Neural cell (in vitro differentiated cells): Measurements from ENCODE around the gene ALDH1A3. TPM values are rescaled to one million over a fixed set of nuclear protein-coding genes. Genes with fewer than 3 reads are reported as not detected.

ENCODE experiments used
- H2AFZ ChIP-seq: fragments of 200-600, 300-800 bp; sonication (generic), shearing (Covaris generic); 2 replicates; pipeline ENCODE4 v1.6.0; 2014; ENCODE audit warnings: low read depth, mild to moderate bottlenecking, antibody characterized with exemption, low read length, moderate library complexity
- H3F3A ChIP-seq: fragments of 200-600 bp; shearing (Covaris generic); 2 replicates; pipeline ENCODE4 v1.6.1; 2016; ENCODE audit warnings: mild to moderate bottlenecking, moderate library complexity, mixed read lengths, antibody characterized with exemption, low read length; ENCODE audit not compliant: insufficient read depth, poor library complexity, severe bottlenecking
- H3K27ac ChIP-seq: fragments of 200-600, 300-800 bp; sonication (generic), shearing (Covaris generic); 2 replicates; pipeline ENCODE4 v1.5.1; 2014; ENCODE audit warnings: mild to moderate bottlenecking, low read length, moderate library complexity
- H3K27me3 ChIP-seq: fragments of 300-800, 200-600 bp; sonication (generic), shearing (Covaris generic); 2 replicates; pipeline ENCODE4 v1.6.0; 2014; ENCODE audit warnings: mild to moderate bottlenecking, low read depth, low read length, moderate library complexity; ENCODE audit not compliant: insufficient read depth
- H3K36me3 ChIP-seq: fragments of 300-800, 200-600 bp; sonication (generic), shearing (Covaris generic); 2 replicates; pipeline ENCODE4 v1.5.1; 2014; ENCODE audit warnings: mild to moderate bottlenecking, antibody characterized with exemption, low read length, moderate library complexity; ENCODE audit not compliant: insufficient read depth
- H3K4me2 ChIP-seq: fragments of 300-800, 200-600 bp; sonication (generic), shearing (Covaris generic); 2 replicates; pipeline ENCODE4 v1.6.0; 2014; ENCODE audit warnings: mild to moderate bottlenecking, low read length
- H3K4me3 ChIP-seq: fragments of 300-800, 200-600 bp; sonication (generic), shearing (Covaris generic); 2 replicates; pipeline ENCODE4 v1.5.1; 2014; ENCODE audit warnings: mild to moderate bottlenecking, low read length, moderate library complexity
- H3K79me2 ChIP-seq: fragments of 200-600 bp; shearing (Covaris generic); replicated peaks from 2 replicates; pipeline ENCODE4 v1.6.0; 2014; ENCODE audit warnings: mild to moderate bottlenecking, low read length, moderate library complexity; ENCODE audit not compliant: insufficient read depth
- H3K9ac ChIP-seq: fragments of 300-800, 200-600 bp; sonication (generic), shearing (Covaris generic); 2 replicates; pipeline ENCODE4 v1.6.1; 2016; ENCODE audit warnings: mild to moderate bottlenecking, low read length, mixed read lengths
- H3K9me2 ChIP-seq: fragments of 200-600 bp; shearing (Covaris generic); 2 replicates; pipeline ENCODE4 v1.6.1; 2016; ENCODE audit warnings: mild to moderate bottlenecking, low read length, mixed read lengths; ENCODE audit not compliant: insufficient read depth
- H3K9me3 ChIP-seq: fragments of 200-600, 300-800 bp; sonication (generic), shearing (Covaris generic); 2 replicates; pipeline ENCODE4 v1.6.1; 2016; ENCODE audit warnings: mild to moderate bottlenecking, mixed run types, low read length, moderate library complexity, mixed read lengths
- H4K20me1 ChIP-seq: fragments of 200-600 bp; shearing (Covaris generic); 2 replicates; pipeline ENCODE4 v1.6.1; 2016; ENCODE audit warnings: mild to moderate bottlenecking, mixed run types; ENCODE audit not compliant: insufficient read depth
- EP300 ChIP-seq: fragments of 450-650 bp; conservative IDR thresholded peaks from 2 replicates; pipeline ENCODE4 v1.6.1; 2014; ENCODE audit warnings: antibody characterized with exemption, mild to moderate bottlenecking, moderate library complexity; ENCODE audit not compliant: poor library complexity, severe bottlenecking
- EZH2 ChIP-seq: fragments of 200-600, 300-800 bp; shearing (Covaris generic), sonication (generic); IDR thresholded peaks from 2 replicates; pipeline ENCODE4 v1.6.1; 2014; ENCODE audit warnings: antibody characterized with exemption, low read length, borderline replicate concordance, mild to moderate bottlenecking; ENCODE audit not compliant: insufficient read depth, poor library complexity, severe bottlenecking
- MXI1 ChIP-seq: fragments of 450-650 bp; conservative IDR thresholded peaks from 2 replicates; pipeline ENCODE4 v1.6.1; 2014; ENCODE audit warnings: antibody characterized with exemption, mild to moderate bottlenecking; ENCODE audit not compliant: poor library complexity, severe bottlenecking
- POLR2AphosphoS5 ChIP-seq: IDR thresholded peaks from 2 replicates; pipeline ENCODE4 v1.6.1; 2012
- SMC3 ChIP-seq: fragments of 450-650 bp; conservative IDR thresholded peaks from 2 replicates; pipeline ENCODE4 v1.6.1; 2014; ENCODE audit warnings: antibody characterized with exemption, mild to moderate bottlenecking, moderate library complexity; ENCODE audit not compliant: poor library complexity
- polyA plus RNA-seq: library from polyadenylated mRNA; depleted of rRNA; stranded (reverse); fragments of >200 nt; gene quantifications from 2 replicates; pipeline ENCODE4 v1.2.3, GENCODE V29; 2014
- TF ChIP-seq, protein P1 (sequence below): IDR thresholded peaks from 2 replicates; pipeline ENCODE4 v1.6.1; 2012; ENCODE audit warnings: borderline replicate concordance
- TF ChIP-seq, protein P2 (sequence below): fragments of 450-650 bp; IDR thresholded peaks from 2 replicates; pipeline ENCODE4 v1.5.1; 2014; ENCODE audit warnings: antibody characterized with exemption, mild to moderate bottlenecking, moderate library complexity; ENCODE audit not compliant: poor library complexity, severe bottlenecking

Gene ALDH1A3
- polyA plus RNA-seq, 1 donor from 2014 or later = 0.06 TPM

DNA sequence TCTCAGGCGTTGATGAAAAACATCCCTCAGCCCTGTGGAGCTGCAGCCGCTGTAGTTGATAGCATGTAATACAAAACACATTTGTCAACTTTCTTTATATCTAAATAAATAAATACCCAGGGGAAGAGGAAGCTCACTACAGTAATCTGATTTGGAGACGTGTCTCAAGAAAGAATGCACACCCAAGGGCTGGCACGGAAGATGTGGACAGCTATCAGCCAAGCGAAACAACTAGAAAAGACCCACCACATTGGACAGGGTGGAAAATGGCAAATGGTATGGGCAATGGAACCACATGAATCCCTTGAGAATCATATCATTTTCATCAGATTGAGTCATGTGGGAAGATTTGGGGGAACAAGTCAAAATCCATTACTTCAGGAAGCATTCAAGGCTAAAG lies 43.1 kb upstream of the ALDH1A3 start:
- H3K27me3 ChIP-seq = no peaks in the 10 kb centered on the region
- H3K27ac ChIP-seq = no peak overlapping the region
- H3F3A ChIP-seq = no peaks in the 10 kb centered on the region
- no peak for TF ChIP-seq MXI1
- no peak overlapping the region for H3K4me3 ChIP-seq
- H3K4me2 ChIP-seq = no peak overlapping the region
- H3K9me2 ChIP-seq = no peaks in the 10 kb centered on the region
- H3K36me3 ChIP-seq = no peaks in the 10 kb centered on the region
- H2AFZ ChIP-seq = no peak overlapping the region
- H4K20me1 ChIP-seq = no peaks in the 10 kb centered on the region
- no peak overlapping the region for H3K9ac ChIP-seq
- H3K79me2 ChIP-seq = no peaks in the 10 kb centered on the region
- H3K9me3 ChIP-seq = no peaks in the 10 kb centered on the region

- Histone ChIP-seq H3K4me2 (no peak overlapping the region), H3K9me3 (no peaks in the 10 kb centered on the region), H2AFZ (no peak overlapping the region), H3K4me3 (no peak overlapping the region), H4K20me1 (no peaks in the 10 kb centered on the region), H3K9me2 (no peaks in the 10 kb centered on the region), H3K27ac (no peak overlapping the region), H3K9ac (no peak overlapping the region), H3K27me3 (no peaks in the 10 kb centered on the region), H3K79me2 (no peaks in the 10 kb centered on the region), H3K36me3 (no peaks in the 10 kb centered on the region), H3F3A (no peaks in the 10 kb centered on the region)
- TF ChIP-seq EP300 (no peak), POLR2AphosphoS5 (no peak), MXI1 (no peak), EZH2 (no peak), SMC3 (no peak)
- TF ChIP-seq, protein P1, sequence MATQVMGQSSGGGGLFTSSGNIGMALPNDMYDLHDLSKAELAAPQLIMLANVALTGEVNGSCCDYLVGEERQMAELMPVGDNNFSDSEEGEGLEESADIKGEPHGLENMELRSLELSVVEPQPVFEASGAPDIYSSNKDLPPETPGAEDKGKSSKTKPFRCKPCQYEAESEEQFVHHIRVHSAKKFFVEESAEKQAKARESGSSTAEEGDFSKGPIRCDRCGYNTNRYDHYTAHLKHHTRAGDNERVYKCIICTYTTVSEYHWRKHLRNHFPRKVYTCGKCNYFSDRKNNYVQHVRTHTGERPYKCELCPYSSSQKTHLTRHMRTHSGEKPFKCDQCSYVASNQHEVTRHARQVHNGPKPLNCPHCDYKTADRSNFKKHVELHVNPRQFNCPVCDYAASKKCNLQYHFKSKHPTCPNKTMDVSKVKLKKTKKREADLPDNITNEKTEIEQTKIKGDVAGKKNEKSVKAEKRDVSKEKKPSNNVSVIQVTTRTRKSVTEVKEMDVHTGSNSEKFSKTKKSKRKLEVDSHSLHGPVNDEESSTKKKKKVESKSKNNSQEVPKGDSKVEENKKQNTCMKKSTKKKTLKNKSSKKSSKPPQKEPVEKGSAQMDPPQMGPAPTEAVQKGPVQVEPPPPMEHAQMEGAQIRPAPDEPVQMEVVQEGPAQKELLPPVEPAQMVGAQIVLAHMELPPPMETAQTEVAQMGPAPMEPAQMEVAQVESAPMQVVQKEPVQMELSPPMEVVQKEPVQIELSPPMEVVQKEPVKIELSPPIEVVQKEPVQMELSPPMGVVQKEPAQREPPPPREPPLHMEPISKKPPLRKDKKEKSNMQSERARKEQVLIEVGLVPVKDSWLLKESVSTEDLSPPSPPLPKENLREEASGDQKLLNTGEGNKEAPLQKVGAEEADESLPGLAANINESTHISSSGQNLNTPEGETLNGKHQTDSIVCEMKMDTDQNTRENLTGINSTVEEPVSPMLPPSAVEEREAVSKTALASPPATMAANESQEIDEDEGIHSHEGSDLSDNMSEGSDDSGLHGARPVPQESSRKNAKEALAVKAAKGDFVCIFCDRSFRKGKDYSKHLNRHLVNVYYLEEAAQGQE = no peak
- TF ChIP-seq, protein P2, sequence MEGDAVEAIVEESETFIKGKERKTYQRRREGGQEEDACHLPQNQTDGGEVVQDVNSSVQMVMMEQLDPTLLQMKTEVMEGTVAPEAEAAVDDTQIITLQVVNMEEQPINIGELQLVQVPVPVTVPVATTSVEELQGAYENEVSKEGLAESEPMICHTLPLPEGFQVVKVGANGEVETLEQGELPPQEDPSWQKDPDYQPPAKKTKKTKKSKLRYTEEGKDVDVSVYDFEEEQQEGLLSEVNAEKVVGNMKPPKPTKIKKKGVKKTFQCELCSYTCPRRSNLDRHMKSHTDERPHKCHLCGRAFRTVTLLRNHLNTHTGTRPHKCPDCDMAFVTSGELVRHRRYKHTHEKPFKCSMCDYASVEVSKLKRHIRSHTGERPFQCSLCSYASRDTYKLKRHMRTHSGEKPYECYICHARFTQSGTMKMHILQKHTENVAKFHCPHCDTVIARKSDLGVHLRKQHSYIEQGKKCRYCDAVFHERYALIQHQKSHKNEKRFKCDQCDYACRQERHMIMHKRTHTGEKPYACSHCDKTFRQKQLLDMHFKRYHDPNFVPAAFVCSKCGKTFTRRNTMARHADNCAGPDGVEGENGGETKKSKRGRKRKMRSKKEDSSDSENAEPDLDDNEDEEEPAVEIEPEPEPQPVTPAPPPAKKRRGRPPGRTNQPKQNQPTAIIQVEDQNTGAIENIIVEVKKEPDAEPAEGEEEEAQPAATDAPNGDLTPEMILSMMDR = no peak
Observed at GRCh38 chr15:100841426-100841825, 38.2 kb upstream of the ALDH1A3 start.
